ENCODE data around the gene COL4A6.

The COL4A6 gene

GRCh38 chrX:108219949-108220601, 218.1 kb downstream of the COL4A6 start:
- in situ Hi-C loops (cut with HindIII; ENCODE audit: low sequenced_read_pairs): no loop called here

- in situ Hi-C loops (cut with HindIII; ENCODE audit: low sequenced_read_pairs): no loop called here
Measured at GRCh38 chrX:108217876-108218275, 220.3 kb downstream of the COL4A6 start.

GRCh38 chrX:108216919-108217571, 221.2 kb downstream of the COL4A6 start:
- in situ Hi-C loops (cut with HindIII; ENCODE audit: low sequenced_read_pairs): no loop called here

- in situ Hi-C loops (cut with HindIII; ENCODE audit: low sequenced_read_pairs): no loop called here
Measured at GRCh38 chrX:108216405-108216804, 221.8 kb downstream of the COL4A6 start.

- in situ Hi-C loops (cut with HindIII; ENCODE audit: low sequenced_read_pairs): no loop called here
Measured at GRCh38 chrX:108211301-108211700, 226.9 kb downstream of the COL4A6 start.

- in situ Hi-C loops (cut with HindIII; ENCODE audit: low sequenced_read_pairs): no loop called here
Measured at GRCh38 chrX:108209006-108209554, 229.1 kb downstream of the COL4A6 start.

- in situ Hi-C loops (cut with HindIII; ENCODE audit: low sequenced_read_pairs): no loop called here
Measured at GRCh38 chrX:108203540-108203939, 234.7 kb downstream of the COL4A6 start.

GRCh38 chrX:108199691-108200090, 238.5 kb downstream of the COL4A6 start:
- in situ Hi-C loops (cut with HindIII; ENCODE audit: low sequenced_read_pairs): no loop called here

GRCh38 chrX:108199041-108199440, 239.2 kb downstream of the COL4A6 start:
- in situ Hi-C loops (cut with HindIII; ENCODE audit: low sequenced_read_pairs): no loop called here

- in situ Hi-C loops (cut with HindIII; ENCODE audit: low sequenced_read_pairs): no loop called here
Measured at GRCh38 chrX:108198420-108198819, 239.8 kb downstream of the COL4A6 start.

GRCh38 chrX:108186811-108187210, 251.4 kb downstream of the COL4A6 start:
- in situ Hi-C loops (cut with HindIII; ENCODE audit: low sequenced_read_pairs): no loop called here

GRCh38 chrX:108178143-108178498, 260.1 kb downstream of the COL4A6 start:
- in situ Hi-C loops (cut with HindIII; ENCODE audit: low sequenced_read_pairs): no loop called here

- in situ Hi-C loops (cut with HindIII; ENCODE audit: low sequenced_read_pairs): no loop called here
Measured at GRCh38 chrX:108177351-108178142, 260.7 kb downstream of the COL4A6 start.

- in situ Hi-C loops (cut with HindIII; ENCODE audit: low sequenced_read_pairs): no loop called here
Measured at GRCh38 chrX:108173874-108174273, 264.3 kb downstream of the COL4A6 start.

- in situ Hi-C loops (cut with HindIII; ENCODE audit: low sequenced_read_pairs): no loop called here
Measured at GRCh38 chrX:108171671-108172070, 266.6 kb downstream of the COL4A6 start.

GRCh38 chrX:108169768-108170167, 268.5 kb downstream of the COL4A6 start:
- in situ Hi-C loops (cut with HindIII; ENCODE audit: low sequenced_read_pairs): no loop called here

GRCh38 chrX:108168961-108169740, 269.1 kb downstream of the COL4A6 start:
- in situ Hi-C loops (cut with HindIII; ENCODE audit: low sequenced_read_pairs): no loop called here

- in situ Hi-C loops (cut with HindIII; ENCODE audit: low sequenced_read_pairs): no loop called here
Measured at GRCh38 chrX:108167211-108167872, 270.9 kb downstream of the COL4A6 start.

GRCh38 chrX:108165383-108166111, 272.7 kb downstream of the COL4A6 start:
- in situ Hi-C loops (cut with HindIII; ENCODE audit: low sequenced_read_pairs): no loop called here
